Measurements from ENCODE around the gene ACER3.

DNA sequence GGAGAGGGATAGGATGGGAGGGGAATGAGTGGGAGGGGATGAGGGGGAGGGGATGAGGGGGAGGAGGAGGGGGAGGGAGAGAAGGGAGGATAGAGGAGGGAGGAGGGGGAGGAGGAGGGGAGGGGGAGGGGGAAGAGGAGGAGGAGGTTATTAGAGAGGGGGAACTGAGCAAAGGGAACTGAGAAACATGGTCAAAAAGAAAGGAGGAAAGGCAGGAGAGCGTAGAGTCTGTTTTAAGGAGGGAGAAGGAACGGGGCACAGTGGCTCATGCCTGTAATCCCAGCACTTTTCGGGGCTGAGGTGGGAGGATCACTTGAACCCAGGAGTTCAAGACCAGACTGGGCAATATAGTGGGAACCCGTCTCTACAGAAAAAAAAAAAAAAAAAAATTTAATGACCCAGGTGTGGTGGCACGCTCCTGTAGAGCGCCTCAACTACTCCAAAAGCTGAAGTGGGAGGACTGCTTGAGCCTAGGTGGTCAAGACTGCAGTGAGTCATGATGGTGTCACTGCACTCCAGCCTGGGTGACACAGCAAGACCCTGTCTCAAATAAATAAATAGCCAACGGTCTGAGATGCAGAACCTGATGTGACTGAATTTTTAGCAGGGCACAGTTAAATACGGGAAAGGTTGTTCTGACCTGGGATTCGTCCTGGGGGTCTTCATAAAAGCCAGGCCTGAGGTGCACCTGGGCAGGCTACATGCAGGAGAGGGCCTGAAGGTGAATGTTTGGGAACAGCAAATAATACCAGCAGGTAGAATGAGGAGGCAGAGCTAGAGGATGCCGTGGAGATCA lies 177.5 kb downstream of the ACER3 start:
- TF ChIP-seq POLR2A (IDR thresholded peaks at IDR 0.05) = no peak
- TF ChIP-seq, protein P1, sequence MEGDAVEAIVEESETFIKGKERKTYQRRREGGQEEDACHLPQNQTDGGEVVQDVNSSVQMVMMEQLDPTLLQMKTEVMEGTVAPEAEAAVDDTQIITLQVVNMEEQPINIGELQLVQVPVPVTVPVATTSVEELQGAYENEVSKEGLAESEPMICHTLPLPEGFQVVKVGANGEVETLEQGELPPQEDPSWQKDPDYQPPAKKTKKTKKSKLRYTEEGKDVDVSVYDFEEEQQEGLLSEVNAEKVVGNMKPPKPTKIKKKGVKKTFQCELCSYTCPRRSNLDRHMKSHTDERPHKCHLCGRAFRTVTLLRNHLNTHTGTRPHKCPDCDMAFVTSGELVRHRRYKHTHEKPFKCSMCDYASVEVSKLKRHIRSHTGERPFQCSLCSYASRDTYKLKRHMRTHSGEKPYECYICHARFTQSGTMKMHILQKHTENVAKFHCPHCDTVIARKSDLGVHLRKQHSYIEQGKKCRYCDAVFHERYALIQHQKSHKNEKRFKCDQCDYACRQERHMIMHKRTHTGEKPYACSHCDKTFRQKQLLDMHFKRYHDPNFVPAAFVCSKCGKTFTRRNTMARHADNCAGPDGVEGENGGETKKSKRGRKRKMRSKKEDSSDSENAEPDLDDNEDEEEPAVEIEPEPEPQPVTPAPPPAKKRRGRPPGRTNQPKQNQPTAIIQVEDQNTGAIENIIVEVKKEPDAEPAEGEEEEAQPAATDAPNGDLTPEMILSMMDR (IDR thresholded peaks at IDR 0.05) = no peak
